ENCODE results near the gene TSEN54. TPM values are rescaled to one million over a fixed set of nuclear protein-coding genes. Genes with fewer than 3 reads are reported as not detected.
A peak's percentile ranks its signal among the peaks of the same experiment; 100 is the strongest.

The TSEN54 gene
- total RNA-seq, 1 donor from 2014 or later = 56.0 TPM

DNA sequence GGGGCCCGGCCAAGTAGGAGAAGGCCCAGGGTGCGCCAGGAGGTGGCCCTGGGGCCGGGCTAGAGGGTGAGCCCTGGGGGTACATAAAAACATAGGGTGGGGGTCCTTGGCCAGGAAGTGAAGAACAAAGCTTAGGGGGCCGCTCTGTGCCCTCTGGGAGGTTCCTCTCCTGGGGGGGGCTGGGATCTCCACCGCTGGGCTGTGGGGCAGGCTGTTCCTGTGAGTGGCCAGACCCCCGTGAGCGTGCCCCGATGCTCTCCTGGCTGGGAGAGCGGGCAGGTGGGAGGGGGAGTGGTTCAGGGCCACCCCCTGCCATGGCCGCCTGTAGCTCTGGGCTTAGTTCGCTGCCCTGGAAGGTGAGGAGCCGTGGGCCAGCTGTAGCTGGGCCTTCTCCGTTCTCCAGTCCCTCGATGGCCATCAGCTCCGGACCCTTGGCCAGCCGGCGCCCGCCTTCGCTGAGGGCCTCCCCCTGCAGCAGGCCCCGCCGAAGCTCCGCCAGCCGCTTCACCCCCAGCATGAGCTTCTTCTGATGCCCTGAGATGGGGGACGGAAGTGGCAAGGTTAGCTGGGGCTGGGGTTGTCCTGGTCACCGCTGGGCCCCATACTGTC is 13.5 kb upstream of the TSEN54 start:
- TF ChIP-seq, protein P1, sequence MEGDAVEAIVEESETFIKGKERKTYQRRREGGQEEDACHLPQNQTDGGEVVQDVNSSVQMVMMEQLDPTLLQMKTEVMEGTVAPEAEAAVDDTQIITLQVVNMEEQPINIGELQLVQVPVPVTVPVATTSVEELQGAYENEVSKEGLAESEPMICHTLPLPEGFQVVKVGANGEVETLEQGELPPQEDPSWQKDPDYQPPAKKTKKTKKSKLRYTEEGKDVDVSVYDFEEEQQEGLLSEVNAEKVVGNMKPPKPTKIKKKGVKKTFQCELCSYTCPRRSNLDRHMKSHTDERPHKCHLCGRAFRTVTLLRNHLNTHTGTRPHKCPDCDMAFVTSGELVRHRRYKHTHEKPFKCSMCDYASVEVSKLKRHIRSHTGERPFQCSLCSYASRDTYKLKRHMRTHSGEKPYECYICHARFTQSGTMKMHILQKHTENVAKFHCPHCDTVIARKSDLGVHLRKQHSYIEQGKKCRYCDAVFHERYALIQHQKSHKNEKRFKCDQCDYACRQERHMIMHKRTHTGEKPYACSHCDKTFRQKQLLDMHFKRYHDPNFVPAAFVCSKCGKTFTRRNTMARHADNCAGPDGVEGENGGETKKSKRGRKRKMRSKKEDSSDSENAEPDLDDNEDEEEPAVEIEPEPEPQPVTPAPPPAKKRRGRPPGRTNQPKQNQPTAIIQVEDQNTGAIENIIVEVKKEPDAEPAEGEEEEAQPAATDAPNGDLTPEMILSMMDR (IDR thresholded peaks at IDR 0.05; ENCODE audit: unreplicated experiment) = no peak
- no peak for DNase-seq (ENCODE audit: low spot score, unreplicated experiment)
- Mint-ChIP-seq H3K27ac (no peak overlapping the region), H3K4me3 (ENCODE audit: low read depth) (no peak overlapping the region), H3K9me3 (ENCODE audit: low read depth) (no peaks in the 10 kb centered on the region), H3K36me3 (ENCODE audit: insufficient read depth) (peaks cover 6% of the 10 kb centered on the region), H3K27me3 (no peaks in the 10 kb centered on the region), H3K4me1 (ENCODE audit: low read depth) (no peaks in the 10 kb centered on the region)

DNA sequence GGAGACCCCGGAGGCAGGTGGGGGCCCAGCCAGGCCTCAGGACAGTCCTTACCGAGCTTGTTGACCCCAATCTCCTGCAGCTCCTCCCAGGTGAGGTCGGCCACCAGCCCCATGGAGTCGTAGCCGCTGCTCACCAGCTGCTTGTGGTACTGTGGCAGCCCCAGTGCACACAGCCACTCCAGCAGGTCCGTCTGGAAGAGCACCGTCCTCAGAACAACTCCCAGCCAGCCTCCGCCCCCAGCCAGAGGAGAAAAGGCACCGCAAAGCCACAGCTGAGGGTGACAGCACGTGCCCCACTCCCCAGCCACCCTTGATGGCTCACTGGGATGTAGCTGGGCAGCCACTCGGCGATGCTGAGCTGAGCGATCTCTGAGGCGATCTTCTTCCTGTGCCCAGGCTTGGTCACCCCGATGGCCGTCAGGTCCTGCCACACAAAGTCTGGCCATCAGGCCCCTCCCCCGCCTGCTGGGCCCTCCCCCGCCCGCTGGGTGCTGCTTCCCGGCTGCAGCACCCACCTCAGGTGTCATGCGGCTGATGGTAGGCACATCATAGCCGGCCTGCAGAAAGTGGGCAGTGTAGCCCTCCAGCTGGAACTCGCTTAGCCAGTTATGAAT is 12.9 kb upstream of the TSEN54 start:
- no peaks in the 10 kb centered on the region for H3K4me1 Mint-ChIP-seq (ENCODE audit: low read depth)
- no peak for DNase-seq (ENCODE audit: low spot score, unreplicated experiment)
- H3K27ac Mint-ChIP-seq = no peak overlapping the region
- H3K9me3 Mint-ChIP-seq (ENCODE audit: low read depth) = no peaks in the 10 kb centered on the region
- no peaks in the 10 kb centered on the region for H3K27me3 Mint-ChIP-seq
- no peak overlapping the region for H3K4me3 Mint-ChIP-seq (ENCODE audit: low read depth)
- H3K36me3 Mint-ChIP-seq (ENCODE audit: insufficient read depth) = peaks cover 6% of the 10 kb centered on the region
- TF ChIP-seq, protein P1 (IDR thresholded peaks at IDR 0.05; ENCODE audit: unreplicated experiment) = no peak

DNA sequence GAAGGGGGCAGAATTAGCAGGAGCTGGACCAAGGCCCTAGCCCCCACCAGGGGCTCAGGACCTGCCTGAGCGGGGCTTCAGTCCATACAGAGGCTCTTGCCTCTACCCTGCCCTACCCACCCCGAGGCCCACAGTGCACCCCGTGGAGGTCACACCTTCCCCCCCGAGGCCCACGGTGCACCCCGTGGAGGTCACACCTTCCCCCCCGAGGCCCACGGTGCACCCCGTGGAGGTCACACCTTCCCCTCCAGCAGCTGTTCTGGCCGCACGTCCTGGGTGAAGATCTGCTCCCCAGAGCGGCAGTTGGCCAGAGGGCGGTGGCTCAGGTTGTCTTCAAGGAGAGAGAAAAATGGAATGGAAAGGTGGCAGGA is 12.4 kb upstream of the TSEN54 start:
- TF ChIP-seq, protein P1 (IDR thresholded peaks at IDR 0.05; ENCODE audit: unreplicated experiment) = no peak
- no peaks in the 10 kb centered on the region for H3K9me3 Mint-ChIP-seq (ENCODE audit: low read depth)
- peaks cover 6% of the 10 kb centered on the region for H3K36me3 Mint-ChIP-seq (ENCODE audit: insufficient read depth)
- no peak overlapping the region for H3K4me3 Mint-ChIP-seq (ENCODE audit: low read depth)
- H3K4me1 Mint-ChIP-seq (ENCODE audit: low read depth) = no peaks in the 10 kb centered on the region
- no peaks in the 10 kb centered on the region for H3K27me3 Mint-ChIP-seq
- no peak overlapping the region for H3K27ac Mint-ChIP-seq
- DNase-seq (ENCODE audit: low spot score, unreplicated experiment) = no peak

DNA sequence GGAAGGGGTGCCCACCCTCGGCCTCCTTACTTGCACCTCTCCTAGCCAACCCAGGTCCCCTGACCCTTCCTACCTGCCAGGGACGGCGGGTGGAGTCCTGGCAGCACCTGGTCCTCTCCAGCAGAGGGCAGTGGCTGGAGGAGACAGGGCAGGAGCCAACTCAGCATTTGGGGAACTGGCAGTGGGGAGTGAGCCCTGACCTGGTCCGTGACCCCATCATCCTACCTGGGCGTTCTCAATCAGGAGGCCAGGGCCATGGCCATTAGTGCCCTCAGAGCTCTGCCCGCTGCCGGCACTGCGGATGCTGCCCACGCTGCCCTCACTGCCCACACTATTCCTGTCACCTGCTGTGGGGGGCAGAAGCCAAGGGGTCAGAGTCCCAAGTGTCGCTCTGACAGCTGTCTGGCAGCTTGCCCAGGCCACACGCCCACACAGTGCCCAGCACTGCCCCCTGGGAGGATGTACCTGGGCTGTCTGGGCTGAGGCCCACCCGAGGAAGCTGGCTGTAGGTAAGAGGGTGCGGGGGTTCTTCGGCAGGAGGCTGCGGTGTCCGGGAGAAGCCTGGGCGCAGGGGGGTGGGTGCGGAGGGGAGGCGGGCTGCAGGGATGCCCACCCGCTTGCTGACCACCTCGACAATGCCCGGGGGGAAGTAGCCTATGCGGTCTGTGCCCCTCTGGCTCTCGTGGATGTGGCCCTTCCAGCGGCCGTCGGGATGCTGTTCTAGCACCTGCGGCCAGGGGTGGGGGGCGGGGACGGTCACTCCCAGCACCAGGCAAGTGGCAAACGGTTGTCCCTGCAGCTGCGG is 11.8 kb upstream of the TSEN54 start:
- Mint-ChIP-seq H3K4me3 (ENCODE audit: low read depth) (no peak overlapping the region), H3K36me3 (ENCODE audit: insufficient read depth) (peaks cover 6% of the 10 kb centered on the region), H3K27me3 (no peaks in the 10 kb centered on the region), H3K27ac (no peak overlapping the region), H3K9me3 (ENCODE audit: low read depth) (no peaks in the 10 kb centered on the region), H3K4me1 (ENCODE audit: low read depth) (no peaks in the 10 kb centered on the region)
- DNase-seq (ENCODE audit: low spot score, unreplicated experiment) = no peak
- TF ChIP-seq, protein P1 (IDR thresholded peaks at IDR 0.05; ENCODE audit: unreplicated experiment) = peak; percentile 68

DNA sequence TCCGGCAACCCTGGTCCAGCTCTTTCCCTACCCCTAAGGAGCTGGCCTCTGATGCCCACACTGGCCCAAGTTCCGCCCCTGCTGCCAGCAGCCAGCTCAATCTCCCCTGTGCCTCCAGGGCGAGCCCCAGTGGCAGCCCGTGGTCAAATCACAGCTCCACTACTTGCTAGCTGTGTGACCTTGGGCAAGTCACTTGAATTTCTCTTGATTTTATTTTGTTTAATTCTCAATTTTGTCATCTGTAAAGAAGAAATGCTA is 11.2 kb upstream of the TSEN54 start:
- Mint-ChIP-seq H3K4me3 (ENCODE audit: low read depth) (no peak overlapping the region), H3K27me3 (no peaks in the 10 kb centered on the region), H3K36me3 (ENCODE audit: insufficient read depth) (peaks cover 6% of the 10 kb centered on the region), H3K27ac (no peak overlapping the region), H3K4me1 (ENCODE audit: low read depth) (no peaks in the 10 kb centered on the region), H3K9me3 (ENCODE audit: low read depth) (no peaks in the 10 kb centered on the region)
- TF ChIP-seq, protein P1 (IDR thresholded peaks at IDR 0.05; ENCODE audit: unreplicated experiment) = no peak
- no peak for DNase-seq (ENCODE audit: low spot score, unreplicated experiment)

Data from progenitor cell of endocrine pancreas (in vitro differentiated cells).